HUDEP-2 (cell line): ENCODE measurements around the gene ANKRD36B.
"Not testable (repeated sequence)": the region's sequence is repeated elsewhere in the genome, so short reads cannot be mapped to it uniquely, and the experiment has no call there.

ENCODE experiments used
- DNase-seq, 76 experiments: peaks; one replicate each; lab custom pipeline; 2025; ENCODE audit not compliant: unreplicated experiment in 76 of 76; lab: John Stamatoyannopoulos, UW

The ANKRD36B gene

DNA sequence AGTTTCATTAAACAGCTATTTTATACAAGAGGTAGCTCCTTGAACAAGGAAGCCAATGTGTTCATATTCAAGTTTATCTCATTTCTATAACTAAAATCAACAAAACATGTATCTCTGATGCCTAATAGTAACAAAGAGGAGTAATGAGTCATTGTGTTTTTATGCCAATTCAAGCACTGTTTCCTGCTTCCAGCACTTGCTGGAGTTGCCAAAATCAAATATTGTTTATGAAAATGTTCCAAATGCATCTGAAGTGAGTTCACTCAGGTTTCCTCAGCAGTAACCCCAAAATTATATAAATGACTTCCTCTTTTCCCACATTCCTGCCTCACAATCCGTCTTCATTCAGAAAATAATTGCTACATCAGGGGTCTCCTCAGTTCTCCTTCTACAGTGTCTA lies 39.2 kb downstream of the ANKRD36B start:
- not testable (repeated sequence) for DNase-seq

- not testable (repeated sequence) for DNase-seq
Measured at GRCh38 chr2:97549058-97549457, 40.6 kb downstream of the ANKRD36B start.

- DNase-seq: not testable (repeated sequence)
Measured at GRCh38 chr2:97548536-97548935, 41.1 kb downstream of the ANKRD36B start.

- no peak for DNase-seq
Measured at GRCh38 chr2:97546711-97547110, 43.0 kb downstream of the ANKRD36B start.

DNA sequence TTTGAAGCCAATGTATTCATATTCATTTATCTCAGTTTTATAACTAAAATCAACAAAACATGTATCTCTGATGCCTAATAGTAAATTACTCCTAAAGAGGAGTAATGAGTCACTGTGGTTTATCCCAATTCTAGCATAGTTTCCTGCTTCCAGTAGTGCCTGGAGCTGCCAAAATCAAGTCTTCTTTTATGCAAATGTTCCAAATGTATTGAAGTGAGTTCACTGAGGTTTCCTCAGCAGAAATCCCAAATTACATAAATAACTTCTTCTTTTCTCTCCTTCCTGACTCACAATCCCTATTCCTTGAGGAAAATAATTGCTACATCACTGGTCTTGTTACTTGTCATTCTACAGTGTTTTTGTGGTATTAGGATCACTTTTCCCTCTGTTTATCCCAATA lies 44.8 kb downstream of the ANKRD36B start:
- not testable (repeated sequence) for DNase-seq

DNA sequence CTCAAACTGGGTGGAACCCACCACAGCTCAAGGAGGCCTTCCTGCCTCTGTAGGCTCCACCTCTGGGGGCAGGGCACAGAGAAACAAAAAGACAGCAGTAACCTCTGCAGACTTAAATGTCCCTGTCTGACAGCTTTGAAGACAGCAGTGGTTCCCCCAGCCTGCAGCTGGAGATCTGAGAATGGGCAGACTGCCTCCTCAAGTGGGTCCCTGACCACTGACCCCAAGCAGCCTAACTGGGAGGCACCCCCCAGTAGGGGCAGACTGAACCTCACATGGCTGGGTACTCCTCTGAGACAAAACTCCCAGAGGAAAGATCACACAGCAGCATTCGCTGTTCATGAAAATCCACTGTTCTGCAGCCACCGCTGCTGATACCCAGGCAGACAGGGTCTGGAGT lies 63.8 kb downstream of the ANKRD36B start:
- DNase-seq: not testable (repeated sequence)

DNA sequence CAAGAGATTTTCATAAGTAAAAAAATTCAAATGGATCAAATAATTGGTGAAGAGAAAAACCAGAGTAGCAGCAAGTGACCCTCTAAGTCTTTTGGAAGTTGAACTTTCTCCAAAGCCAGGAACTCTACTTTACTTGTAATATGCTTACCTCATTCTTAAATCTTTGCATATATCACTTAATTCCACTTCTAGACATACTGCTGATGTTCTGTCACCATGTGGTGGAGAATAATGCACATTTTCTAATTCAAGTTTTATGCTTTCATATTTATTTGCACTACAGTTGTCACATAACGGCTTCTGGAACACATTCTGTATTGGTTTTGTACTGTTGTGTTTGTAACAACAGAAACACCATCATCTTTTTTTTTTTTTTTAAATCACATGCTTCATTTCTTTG lies 65.9 kb downstream of the ANKRD36B start:
- DNase-seq: not testable (repeated sequence)

GRCh38 chr2:97522916-97523555 lies 66.6 kb downstream of the ANKRD36B start:
- DNase-seq: not testable (repeated sequence)

DNA sequence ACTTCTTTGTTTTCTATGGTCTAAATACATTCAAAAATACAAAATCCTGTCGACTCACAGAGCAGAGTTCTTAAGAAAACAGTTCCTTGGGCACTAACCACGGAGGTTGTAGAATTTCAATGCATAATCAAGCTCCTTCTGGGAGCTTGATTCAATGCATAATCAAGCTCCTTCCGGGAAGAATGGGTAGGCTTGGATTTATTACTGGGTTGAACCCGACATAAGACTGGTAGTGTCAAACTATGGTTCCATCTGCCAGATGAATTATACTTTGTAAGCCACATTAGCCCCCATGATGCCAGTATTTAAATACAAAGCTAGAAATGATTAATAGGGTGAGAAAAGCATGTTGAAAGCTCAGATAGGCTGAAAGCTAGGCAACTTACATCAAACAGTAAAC lies 94.0 kb downstream of the ANKRD36B start:
- DNase-seq: not testable (repeated sequence)

DNA sequence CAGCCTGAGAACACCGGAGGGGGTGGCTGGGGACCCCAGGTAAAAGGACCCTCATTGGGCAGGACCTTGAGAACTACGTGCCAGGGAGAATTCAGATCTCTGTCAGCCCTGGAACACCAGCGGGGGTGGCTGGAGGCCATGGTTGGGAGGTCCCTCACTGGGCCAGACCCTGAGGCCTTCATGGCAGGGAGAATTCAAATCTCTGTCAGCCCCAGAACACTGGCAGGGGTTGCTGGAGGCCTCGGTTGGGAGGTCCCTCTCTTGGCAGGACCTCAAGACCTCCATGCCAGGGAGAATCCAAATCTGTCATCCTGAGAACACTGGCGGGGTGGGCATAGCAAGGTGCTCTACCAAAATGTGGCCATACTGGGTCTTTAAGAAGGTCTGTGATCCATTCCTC lies 99.5 kb downstream of the ANKRD36B start:
- not testable (repeated sequence) for DNase-seq
